ENCODE measurements around the gene XBP1. TPM values are rescaled to one million over a fixed set of nuclear protein-coding genes. Genes with fewer than 3 reads are reported as not detected.

The XBP1 gene
- total and polyA plus RNA-seq, 2 donors (not counting 1 experiment from before 2014, with no cell fraction given), result 16.8 to 69.8 TPM

GRCh38 chr22:28761449-28761755 is 39.0 kb downstream of the XBP1 start:
- no peak for DNase-seq

More at GRCh38 chr22:28761449-28761755, 39.0 kb downstream of the XBP1 start:
- peak overlapping the region; percentile 26 for H3K4me3 Mint-ChIP-seq
- ChIA-PET CTCF (interaction anchor here (0.6 to 1.6 kb wide), 2 partner anchors 9 to 11 kb away, joined by 3 to 8 read pairs; partner anchors contain the start of gene CCDC117), POLR2A (no interaction called here)
- H3K4me2 ChIP-seq (replicated peaks; ENCODE audit: low read depth, low read length, poor library complexity, severe bottlenecking), result no peak overlapping the region
- H3K9me3 Mint-ChIP-seq (ENCODE audit: insufficient read depth), result no peaks in the 10 kb centered on the region
- H3K9ac ChIP-seq (ENCODE audit: low read length), result no peak overlapping the region
- H3K27me3 ChIP-seq (replicated peaks in 1 of 4; ENCODE audit: control extremely low read depth in 1 of 4, control insufficient read depth in 3 of 4, insufficient read depth in 4 of 4, low read length in 3 of 4), result no peaks in the 10 kb centered on the region
- TF ChIP-seq EZH2 (IDR thresholded peaks at IDR 0.05; ENCODE audit: borderline replicate concordance, insufficient read depth, low read depth, low read length, poor library complexity, severe bottlenecking), result no peak
- no peak for TF ChIP-seq CTCF (IDR thresholded peaks at IDR 0.05)
- peaks cover 0 to 5% of the 10 kb centered on the region in 2 experiments for H3K36me3 ChIP-seq (replicated peaks in 1 of 2; ENCODE audit: control extremely low read depth in 1 of 2, control insufficient read depth in 1 of 2, extremely low read depth in 1 of 2, insufficient read depth in 2 of 2, low read length in 1 of 2)
- H3K27me3 Mint-ChIP-seq, result no peaks in the 10 kb centered on the region
- intact Hi-C loops (cut with micrococcal nuclease), result no loop called here
- H3K4me1 Mint-ChIP-seq, result peaks cover 18% of the 10 kb centered on the region
- H3K27ac ChIP-seq (ENCODE audit: low read length in 2 of 2), result no peak overlapping the region
- H3K4me1 ChIP-seq (ENCODE audit: control insufficient read depth in 2 of 2, insufficient read depth in 2 of 2, low read length in 2 of 2), result peaks cover 15 to 18% of the 10 kb centered on the region in 2 donors
- no peak overlapping the region for H2AFZ ChIP-seq (ENCODE audit: insufficient read depth, low read depth, low read length, poor library complexity, severe bottlenecking)
- no peaks in the 10 kb centered on the region for H4K20me1 ChIP-seq (ENCODE audit: control insufficient read depth, insufficient read depth, low read length, poor library complexity, severe bottlenecking)
- H3K79me2 ChIP-seq (ENCODE audit: control insufficient read depth, insufficient read depth, low read length), result no peaks in the 10 kb centered on the region
- peak overlapping the region; percentile 71 for H3K27ac Mint-ChIP-seq
- H3K9me3 ChIP-seq (ENCODE audit: control extremely low read depth in 1 of 3, control insufficient read depth in 2 of 3, insufficient read depth in 1 of 3, low read length in 2 of 3), result no peaks in the 10 kb centered on the region
- no peak overlapping the region for H3K4me3 ChIP-seq (ENCODE audit: control extremely low read depth in 1 of 5, extremely low read depth in 1 of 5, insufficient read depth in 1 of 5, low read depth in 2 of 5, low read length in 4 of 5)
- WGBS (ENCODE audit: insufficient coverage), result 97% methylated on average over 9 of the region's 10 CpGs
- no peak for ATAC-seq (ENCODE audit: low read depth)

Data from B cell (primary cell).